ENCODE measurements around the gene ALLC. TPM values are rescaled to one million over a fixed set of nuclear protein-coding genes. Genes with fewer than 3 reads are reported as not detected.

The ALLC gene
- total and polyA plus RNA-seq, 2 experiments from 2014 or later: not detected

GRCh38 chr2:3645745-3646389 is 12.1 kb upstream of the ALLC start (continued):
- TF ChIP-seq ETS1 (IDR thresholded peaks at IDR 0.05) (no peak), EZH2phosphoT487 (IDR thresholded peaks at IDR 0.05; ENCODE audit: unreplicated experiment) (no peak), JUNB (IDR thresholded peaks at IDR 0.05; ENCODE audit: unreplicated experiment) (no peak), STAT1 (IDR thresholded peaks at IDR 0.05; ENCODE audit: unreplicated experiment) (no peak), EZH2 (IDR thresholded peaks at IDR 0.05; ENCODE audit: low read depth, unreplicated experiment) (no peak), ZNF114 (CRISPR knock-in tag; IDR thresholded peaks at IDR 0.05) (no peak), NANOG (IDR thresholded peaks at IDR 0.05; ENCODE audit: borderline replicate concordance) (no peak)

DNA sequence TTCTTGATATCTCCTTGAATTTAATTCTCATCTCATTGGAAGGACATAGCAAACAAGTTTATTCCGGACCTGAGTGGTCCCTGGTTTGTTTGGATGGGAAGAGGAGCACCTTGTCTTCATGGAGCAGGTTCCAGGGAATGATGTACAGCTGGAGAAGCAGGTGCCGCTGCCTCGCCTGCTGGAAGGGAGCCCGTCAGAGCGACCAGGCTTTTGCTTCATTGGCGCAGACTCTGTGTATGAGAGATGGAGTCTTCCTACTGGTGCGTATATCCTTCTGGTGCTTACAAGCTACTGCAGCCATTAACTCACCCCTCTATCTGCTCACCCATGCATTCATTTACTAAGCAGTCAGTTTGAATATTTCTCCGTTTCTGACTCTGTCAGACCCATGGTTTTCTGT is 11.6 kb upstream of the ALLC start:
- H3K27ac Mint-ChIP-seq: no peak overlapping the region
- H3K36me3 Mint-ChIP-seq (ENCODE audit: low read depth): no peaks in the 10 kb centered on the region; the same call in 2 of the 3 replicates
- DNase-seq (ENCODE audit: low spot score) (no peak), ATAC-seq (no peak)
- TF ChIP-seq CREB1 (CRISPR knock-in tag; IDR thresholded peaks at IDR 0.05; ENCODE audit: low read depth) (no peak), EZH2 (IDR thresholded peaks at IDR 0.05; ENCODE audit: low read depth, unreplicated experiment) (no peak), JUNB (IDR thresholded peaks at IDR 0.05; ENCODE audit: unreplicated experiment) (no peak), POLR2AphosphoS5 (IDR thresholded peaks at IDR 0.05; ENCODE audit: low read depth) (no peak), ETS1 (IDR thresholded peaks at IDR 0.05) (no peak)
- TF ChIP-seq, protein P1, sequence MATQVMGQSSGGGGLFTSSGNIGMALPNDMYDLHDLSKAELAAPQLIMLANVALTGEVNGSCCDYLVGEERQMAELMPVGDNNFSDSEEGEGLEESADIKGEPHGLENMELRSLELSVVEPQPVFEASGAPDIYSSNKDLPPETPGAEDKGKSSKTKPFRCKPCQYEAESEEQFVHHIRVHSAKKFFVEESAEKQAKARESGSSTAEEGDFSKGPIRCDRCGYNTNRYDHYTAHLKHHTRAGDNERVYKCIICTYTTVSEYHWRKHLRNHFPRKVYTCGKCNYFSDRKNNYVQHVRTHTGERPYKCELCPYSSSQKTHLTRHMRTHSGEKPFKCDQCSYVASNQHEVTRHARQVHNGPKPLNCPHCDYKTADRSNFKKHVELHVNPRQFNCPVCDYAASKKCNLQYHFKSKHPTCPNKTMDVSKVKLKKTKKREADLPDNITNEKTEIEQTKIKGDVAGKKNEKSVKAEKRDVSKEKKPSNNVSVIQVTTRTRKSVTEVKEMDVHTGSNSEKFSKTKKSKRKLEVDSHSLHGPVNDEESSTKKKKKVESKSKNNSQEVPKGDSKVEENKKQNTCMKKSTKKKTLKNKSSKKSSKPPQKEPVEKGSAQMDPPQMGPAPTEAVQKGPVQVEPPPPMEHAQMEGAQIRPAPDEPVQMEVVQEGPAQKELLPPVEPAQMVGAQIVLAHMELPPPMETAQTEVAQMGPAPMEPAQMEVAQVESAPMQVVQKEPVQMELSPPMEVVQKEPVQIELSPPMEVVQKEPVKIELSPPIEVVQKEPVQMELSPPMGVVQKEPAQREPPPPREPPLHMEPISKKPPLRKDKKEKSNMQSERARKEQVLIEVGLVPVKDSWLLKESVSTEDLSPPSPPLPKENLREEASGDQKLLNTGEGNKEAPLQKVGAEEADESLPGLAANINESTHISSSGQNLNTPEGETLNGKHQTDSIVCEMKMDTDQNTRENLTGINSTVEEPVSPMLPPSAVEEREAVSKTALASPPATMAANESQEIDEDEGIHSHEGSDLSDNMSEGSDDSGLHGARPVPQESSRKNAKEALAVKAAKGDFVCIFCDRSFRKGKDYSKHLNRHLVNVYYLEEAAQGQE (IDR thresholded peaks at IDR 0.05; ENCODE audit: unreplicated experiment): no peak
- H2AFZ ChIP-seq: no peak overlapping the region
- H3K27me3 ChIP-seq (ENCODE audit: insufficient read depth): no peaks in the 10 kb centered on the region
- H4K20me1 ChIP-seq (replicated peaks; ENCODE audit: insufficient read depth): no peaks in the 10 kb centered on the region
- H3K4me1 ChIP-seq (ENCODE audit: insufficient read depth): no peaks in the 10 kb centered on the region
- H3K79me2 ChIP-seq (replicated peaks; ENCODE audit: insufficient read depth): no peaks in the 10 kb centered on the region
- no peaks in the 10 kb centered on the region; the same call in 2 of the 3 replicates for H3K9me3 Mint-ChIP-seq
- H3K4me3 ChIP-seq: no peak overlapping the region
- H3K9me2 ChIP-seq (ENCODE audit: insufficient read depth): no peaks in the 10 kb centered on the region
- no peaks in the 10 kb centered on the region for H3K36me3 ChIP-seq (ENCODE audit: insufficient read depth)
- H3K4me2 ChIP-seq: no peak overlapping the region
- peaks cover 5% of the 10 kb centered on the region for H3K4me1 Mint-ChIP-seq
- peaks cover 14% of the 10 kb centered on the region for H3K27me3 Mint-ChIP-seq (ENCODE audit: insufficient read depth, low read depth, poor library complexity)
- no peak overlapping the region for H3K4me3 Mint-ChIP-seq
- H3F3A ChIP-seq (replicated peaks; ENCODE audit: low read depth): 0 out of 2 replicates have a peak, but pooled peaks cover under 1% of the 10 kb centered on the region
- no peak overlapping the region for H3K27ac ChIP-seq (ENCODE audit: low read depth)

All from GM23338 (cell line).